ENCODE data around the gene POLA2.

POLA2 gene

GRCh38 chr11:65288706-65289536 lies 27.2 kb downstream of the POLA2 start:
- DNase-seq = no peak

- peak; percentile 15 for DNase-seq
Observed at GRCh38 chr11:65290448-65291165, 28.8 kb downstream of the POLA2 start.

- DNase-seq = no peak
Observed at GRCh38 chr11:65291613-65292012, 29.9 kb downstream of the POLA2 start.

GRCh38 chr11:65292890-65293289 lies 31.1 kb downstream of the POLA2 start:
- DNase-seq = no peak

- DNase-seq = no peak
Observed at GRCh38 chr11:65293909-65294381, 32.2 kb downstream of the POLA2 start.

- DNase-seq = no peak
Observed at GRCh38 chr11:65295001-65295400, 33.2 kb downstream of the POLA2 start.

GRCh38 chr11:65295571-65296341 lies 34.0 kb downstream of the POLA2 start:
- no peak for DNase-seq

- no peak for DNase-seq
Observed at GRCh38 chr11:65297026-65297672, 35.4 kb downstream of the POLA2 start.

GRCh38 chr11:65298131-65298535 lies 36.4 kb downstream of the POLA2 start:
- DNase-seq = no peak

GRCh38 chr11:65298655-65299179 lies 37.0 kb downstream of the POLA2 start:
- no peak for DNase-seq

GRCh38 chr11:65300621-65301275 lies 39.0 kb downstream of the POLA2 start:
- DNase-seq = no peak

- no peak for DNase-seq
Observed at GRCh38 chr11:65301491-65302329, 39.9 kb downstream of the POLA2 start.

- no peak for DNase-seq
Observed at GRCh38 chr11:65303555-65303954, 41.8 kb downstream of the POLA2 start.

- no peak for DNase-seq
Observed at GRCh38 chr11:65304110-65304509, 42.3 kb downstream of the POLA2 start.

- DNase-seq = no peak
Observed at GRCh38 chr11:65304613-65305012, 42.9 kb downstream of the POLA2 start.

- no peak for DNase-seq
Observed at GRCh38 chr11:65305501-65306268, 43.9 kb downstream of the POLA2 start.

- DNase-seq = no peak
Observed at GRCh38 chr11:65307298-65308229, 45.8 kb downstream of the POLA2 start.

GRCh38 chr11:65308281-65308891 lies 46.6 kb downstream of the POLA2 start:
- DNase-seq = no peak

GRCh38 chr11:65309006-65309405 lies 47.2 kb downstream of the POLA2 start:
- DNase-seq = no peak

Data from CD4-positive, alpha-beta T cell treated with Interleukin-10 for 1 hour (primary cell).